Ascending aorta (tissue), 2 donors: ENCODE data around the gene ASTL. TPM values are rescaled to one million over a fixed set of nuclear protein-coding genes. Genes with fewer than 3 reads are reported as not detected.

Experiments
- DNase-seq, 2 donors: peaks; one replicate each; pipeline ENCODE4 v3.0.0-alpha.2; 2019; ENCODE audit warnings: low spot score in 2 of 2
- H3K27ac ChIP-seq, 2 donors: fragments of 200-600 bp; sonication (generic); one replicate each; pipeline ENCODE4 v1.5.1; 2016 to 2017; ENCODE audit warnings: mild to moderate bottlenecking in 1 of 2
- H3K27me3 ChIP-seq: fragments of 200-600 bp; sonication (generic); one replicate; pipeline ENCODE4 v1.5.1; 2017
- H3K36me3 ChIP-seq, 2 donors: fragments of 200-600 bp; sonication (generic); one replicate each; pipeline ENCODE4 v1.5.1; 2016
- H3K4me1 ChIP-seq, 2 donors: fragments of 200-600 bp; sonication (generic); one replicate each; pipeline ENCODE4 v1.5.1; 2016 to 2017; ENCODE audit warnings: mild to moderate bottlenecking in 1 of 2
- H3K4me3 ChIP-seq, 2 donors: fragments of 200-600 bp; sonication (generic); one replicate each; pipeline ENCODE4 v1.5.1; 2016 to 2017; ENCODE audit warnings: mild to moderate bottlenecking in 1 of 2
- H3K9me3 ChIP-seq, 2 donors: fragments of 200-600 bp; sonication (generic); one replicate each; pipeline ENCODE4 v1.5.1; 2016
- intact Hi-C: fragments of 100-400 bp; cut with DNase I; formaldehyde crosslinking; loops from one replicate; pipeline ENCODE4 v1.15.1; 2023
- total RNA-seq: library from RNA; depleted of rRNA; stranded (reverse); fragments of >200 nt; gene quantifications from one replicate; pipeline ENCODE4 v1.1.0, GENCODE V29; 2016
- TF ChIP-seq, protein P1 (sequence below), 3 experiments: fragments of 200-600 bp in 2 of 3; fragments of 450-650 bp in 1 of 3; sonication (generic) in 2 of 3; IDR thresholded peaks; one replicate each; pipeline ENCODE4 v1.5.1; 2016 to 2019; ENCODE audit warnings: antibody characterized with exemption in 3 of 3, mild to moderate bottlenecking in 1 of 3, moderate library complexity in 1 of 3

ASTL gene
- total RNA-seq, 1 donor from 2014 or later: not detected

DNA sequence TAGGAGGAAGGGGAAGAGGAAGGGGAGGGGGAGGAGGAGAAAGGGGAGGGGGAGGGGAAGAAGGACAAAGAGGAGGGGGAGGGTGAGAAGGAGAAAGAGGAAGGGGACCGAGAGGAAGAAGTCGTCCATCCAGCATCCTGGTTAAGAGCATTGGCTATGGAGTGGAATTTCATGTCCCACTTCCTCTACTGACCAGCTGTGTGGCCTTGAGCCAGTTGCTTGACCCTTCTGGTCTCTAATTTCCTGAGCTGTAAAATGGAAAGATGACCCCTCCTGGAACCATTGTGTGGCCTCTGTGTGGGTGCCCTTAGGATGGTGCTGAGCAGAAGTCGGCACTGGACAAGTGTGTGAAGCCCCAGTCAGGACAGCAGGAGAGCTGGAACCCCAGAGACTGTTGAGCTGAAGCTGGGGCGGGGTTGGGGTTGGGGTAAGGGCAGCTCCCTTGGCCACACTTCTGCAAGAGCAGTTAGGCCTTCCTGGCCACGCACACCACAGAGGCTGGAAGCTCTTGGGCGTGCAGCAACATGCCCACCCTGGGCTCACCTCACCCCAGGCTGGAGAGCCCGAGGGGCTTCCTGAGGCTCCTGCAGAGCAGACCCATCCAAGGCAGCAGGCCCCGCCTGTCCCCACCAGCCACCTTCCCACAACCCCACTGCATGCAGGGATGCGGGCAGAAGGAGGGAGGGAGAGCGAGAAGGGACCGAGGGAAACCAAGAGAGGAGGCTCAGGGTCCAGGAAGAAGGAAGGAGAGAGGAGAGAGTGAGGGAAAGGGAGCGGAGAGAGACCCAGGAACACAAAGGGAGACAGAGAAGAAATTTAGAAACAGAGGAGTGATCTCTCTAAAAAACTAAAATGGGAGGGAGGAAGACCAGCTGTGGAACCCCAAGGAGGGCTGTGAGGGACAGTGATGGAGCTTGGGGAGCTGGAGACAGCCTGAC lies 38.2 kb downstream of the ASTL start:
- peak overlapping the region in 1 of 2 donors; percentile 61 for H3K27ac ChIP-seq
- intact Hi-C loops: no loop called here
- peak in 1 of 2 donors; percentile 53 for DNase-seq

DNA sequence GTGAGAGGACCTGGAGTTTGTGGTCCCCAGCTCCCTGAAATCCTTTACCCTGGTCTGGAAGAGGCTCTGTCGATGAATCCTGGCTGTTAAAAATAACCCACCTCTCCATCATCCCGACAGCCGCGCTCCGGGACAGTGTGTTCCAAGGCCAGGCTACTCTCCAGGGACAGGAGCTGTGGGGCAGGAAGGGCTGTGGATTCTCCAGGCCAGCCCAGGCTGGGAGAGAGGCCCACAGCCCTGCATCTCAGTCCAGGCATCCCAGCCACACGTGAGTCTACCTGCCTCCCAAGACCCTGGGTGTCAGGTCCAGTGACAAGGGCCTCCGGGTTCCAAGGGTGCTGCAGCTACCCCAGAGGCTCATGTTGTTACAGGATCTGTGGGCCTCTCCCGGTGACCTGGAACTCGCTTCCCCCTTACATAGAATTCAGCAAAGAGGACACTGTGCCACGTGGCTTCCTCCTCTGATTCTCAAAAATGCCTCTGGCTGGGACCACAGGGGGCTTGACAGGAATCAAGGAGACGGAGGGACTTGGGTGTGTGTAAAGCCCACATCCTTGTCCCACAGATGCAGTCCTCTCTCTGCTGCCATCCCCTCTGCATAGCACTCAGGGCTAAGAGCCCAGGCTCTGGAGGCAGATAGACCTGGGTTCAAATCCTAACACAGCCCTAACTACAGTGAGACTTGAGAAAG lies 39.3 kb downstream of the ASTL start:
- peak; percentile 25 to 76 for DNase-seq
- H3K27ac ChIP-seq: peak overlapping the region; percentile 27 to 61
- no peaks in the 10 kb centered on the region for H3K27me3 ChIP-seq
- intact Hi-C loops: no loop called here
- H3K9me3 ChIP-seq: no peaks in the 10 kb centered on the region
- peaks cover 3 to 8% of the 10 kb centered on the region in 2 donors for H3K4me1 ChIP-seq
- TF ChIP-seq, protein P1, sequence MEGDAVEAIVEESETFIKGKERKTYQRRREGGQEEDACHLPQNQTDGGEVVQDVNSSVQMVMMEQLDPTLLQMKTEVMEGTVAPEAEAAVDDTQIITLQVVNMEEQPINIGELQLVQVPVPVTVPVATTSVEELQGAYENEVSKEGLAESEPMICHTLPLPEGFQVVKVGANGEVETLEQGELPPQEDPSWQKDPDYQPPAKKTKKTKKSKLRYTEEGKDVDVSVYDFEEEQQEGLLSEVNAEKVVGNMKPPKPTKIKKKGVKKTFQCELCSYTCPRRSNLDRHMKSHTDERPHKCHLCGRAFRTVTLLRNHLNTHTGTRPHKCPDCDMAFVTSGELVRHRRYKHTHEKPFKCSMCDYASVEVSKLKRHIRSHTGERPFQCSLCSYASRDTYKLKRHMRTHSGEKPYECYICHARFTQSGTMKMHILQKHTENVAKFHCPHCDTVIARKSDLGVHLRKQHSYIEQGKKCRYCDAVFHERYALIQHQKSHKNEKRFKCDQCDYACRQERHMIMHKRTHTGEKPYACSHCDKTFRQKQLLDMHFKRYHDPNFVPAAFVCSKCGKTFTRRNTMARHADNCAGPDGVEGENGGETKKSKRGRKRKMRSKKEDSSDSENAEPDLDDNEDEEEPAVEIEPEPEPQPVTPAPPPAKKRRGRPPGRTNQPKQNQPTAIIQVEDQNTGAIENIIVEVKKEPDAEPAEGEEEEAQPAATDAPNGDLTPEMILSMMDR (IDR thresholded peaks at IDR 0.05): no peak
- H3K36me3 ChIP-seq: no peaks in the 10 kb centered on the region
- no peak overlapping the region for H3K4me3 ChIP-seq

More for the DNA sequence above, 38.2 kb downstream of the ASTL start:
- Histone ChIP-seq H3K4me1 (peaks cover 3 to 8% of the 10 kb centered on the region in 2 donors), H3K4me3 (no peak overlapping the region), H3K36me3 (no peaks in the 10 kb centered on the region), H3K27me3 (no peaks in the 10 kb centered on the region), H3K9me3 (peaks cover 1 to 2% of the 10 kb centered on the region in 2 donors)
- TF ChIP-seq, protein P1 (IDR thresholded peaks at IDR 0.05): no peak

GRCh38 chr2:96097951-96098823 lies 40.1 kb downstream of the ASTL start:
- Histone ChIP-seq H3K9me3 (no peaks in the 10 kb centered on the region), H3K4me1 (peaks cover 3 to 8% of the 10 kb centered on the region in 2 donors), H3K27ac (peak overlapping the region in 1 of 2 donors; percentile 61), H3K36me3 (no peaks in the 10 kb centered on the region), H3K4me3 (no peak overlapping the region), H3K27me3 (no peaks in the 10 kb centered on the region)
- TF ChIP-seq, protein P1 (IDR thresholded peaks at IDR 0.05): no peak
- intact Hi-C loops: no loop called here
- DNase-seq: peak; percentile 2 to 52

DNA sequence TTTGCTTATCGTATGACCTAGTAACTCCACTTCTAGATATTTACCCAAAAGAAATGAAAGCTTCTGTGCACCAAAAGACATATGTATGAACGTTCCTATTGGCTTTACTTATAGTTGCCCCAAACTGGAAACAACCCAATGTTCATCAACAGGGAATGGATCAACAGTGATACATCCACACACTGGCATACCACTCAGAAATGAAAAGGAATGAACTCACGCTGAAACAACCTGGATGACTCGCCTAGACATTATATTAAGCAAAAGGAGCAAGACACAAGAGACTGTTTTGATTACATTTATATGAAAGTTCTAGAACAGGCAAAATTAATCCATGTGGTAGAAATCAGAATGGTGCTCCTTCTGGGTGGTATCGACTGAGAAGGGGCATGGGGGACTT lies 40.9 kb downstream of the ASTL start:
- Histone ChIP-seq H3K27ac (no peak overlapping the region), H3K4me1 (peaks cover 3 to 8% of the 10 kb centered on the region in 2 donors), H3K27me3 (no peaks in the 10 kb centered on the region), H3K9me3 (no peaks in the 10 kb centered on the region), H3K36me3 (no peaks in the 10 kb centered on the region), H3K4me3 (no peak overlapping the region)
- intact Hi-C loops: no loop called here
- TF ChIP-seq, protein P1 (IDR thresholded peaks at IDR 0.05): no peak
- DNase-seq: no peak

- H3K9me3 ChIP-seq: no peaks in the 10 kb centered on the region
- no peaks in the 10 kb centered on the region for H3K36me3 ChIP-seq
- H3K27ac ChIP-seq: no peak overlapping the region
- H3K27me3 ChIP-seq: no peaks in the 10 kb centered on the region
- intact Hi-C loops: no loop called here
- no peak overlapping the region for H3K4me3 ChIP-seq
- TF ChIP-seq, protein P1 (IDR thresholded peaks at IDR 0.05): no peak
- peak in 1 of 2 donors; percentile 33 for DNase-seq
- peaks cover 3 to 8% of the 10 kb centered on the region in 2 donors for H3K4me1 ChIP-seq
Measured at GRCh38 chr2:96095116-96095636, 43.1 kb downstream of the ASTL start.
